Airway epithelial cell (primary cell): ENCODE data around the gene USH2A. TPM values are rescaled to one million over a fixed set of nuclear protein-coding genes. Genes with fewer than 3 reads are reported as not detected.

Experiments used
- total RNA-seq: library from RNA; depleted of rRNA; stranded (reverse); fragments of >200 nt; gene quantifications from 2 replicates; pipeline ENCODE4 v1.2.3, GENCODE V29; 2015

USH2A gene, protein sequence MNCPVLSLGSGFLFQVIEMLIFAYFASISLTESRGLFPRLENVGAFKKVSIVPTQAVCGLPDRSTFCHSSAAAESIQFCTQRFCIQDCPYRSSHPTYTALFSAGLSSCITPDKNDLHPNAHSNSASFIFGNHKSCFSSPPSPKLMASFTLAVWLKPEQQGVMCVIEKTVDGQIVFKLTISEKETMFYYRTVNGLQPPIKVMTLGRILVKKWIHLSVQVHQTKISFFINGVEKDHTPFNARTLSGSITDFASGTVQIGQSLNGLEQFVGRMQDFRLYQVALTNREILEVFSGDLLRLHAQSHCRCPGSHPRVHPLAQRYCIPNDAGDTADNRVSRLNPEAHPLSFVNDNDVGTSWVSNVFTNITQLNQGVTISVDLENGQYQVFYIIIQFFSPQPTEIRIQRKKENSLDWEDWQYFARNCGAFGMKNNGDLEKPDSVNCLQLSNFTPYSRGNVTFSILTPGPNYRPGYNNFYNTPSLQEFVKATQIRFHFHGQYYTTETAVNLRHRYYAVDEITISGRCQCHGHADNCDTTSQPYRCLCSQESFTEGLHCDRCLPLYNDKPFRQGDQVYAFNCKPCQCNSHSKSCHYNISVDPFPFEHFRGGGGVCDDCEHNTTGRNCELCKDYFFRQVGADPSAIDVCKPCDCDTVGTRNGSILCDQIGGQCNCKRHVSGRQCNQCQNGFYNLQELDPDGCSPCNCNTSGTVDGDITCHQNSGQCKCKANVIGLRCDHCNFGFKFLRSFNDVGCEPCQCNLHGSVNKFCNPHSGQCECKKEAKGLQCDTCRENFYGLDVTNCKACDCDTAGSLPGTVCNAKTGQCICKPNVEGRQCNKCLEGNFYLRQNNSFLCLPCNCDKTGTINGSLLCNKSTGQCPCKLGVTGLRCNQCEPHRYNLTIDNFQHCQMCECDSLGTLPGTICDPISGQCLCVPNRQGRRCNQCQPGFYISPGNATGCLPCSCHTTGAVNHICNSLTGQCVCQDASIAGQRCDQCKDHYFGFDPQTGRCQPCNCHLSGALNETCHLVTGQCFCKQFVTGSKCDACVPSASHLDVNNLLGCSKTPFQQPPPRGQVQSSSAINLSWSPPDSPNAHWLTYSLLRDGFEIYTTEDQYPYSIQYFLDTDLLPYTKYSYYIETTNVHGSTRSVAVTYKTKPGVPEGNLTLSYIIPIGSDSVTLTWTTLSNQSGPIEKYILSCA (N-terminal part only)
- not detected in 2 replicates for total RNA-seq

DNA sequence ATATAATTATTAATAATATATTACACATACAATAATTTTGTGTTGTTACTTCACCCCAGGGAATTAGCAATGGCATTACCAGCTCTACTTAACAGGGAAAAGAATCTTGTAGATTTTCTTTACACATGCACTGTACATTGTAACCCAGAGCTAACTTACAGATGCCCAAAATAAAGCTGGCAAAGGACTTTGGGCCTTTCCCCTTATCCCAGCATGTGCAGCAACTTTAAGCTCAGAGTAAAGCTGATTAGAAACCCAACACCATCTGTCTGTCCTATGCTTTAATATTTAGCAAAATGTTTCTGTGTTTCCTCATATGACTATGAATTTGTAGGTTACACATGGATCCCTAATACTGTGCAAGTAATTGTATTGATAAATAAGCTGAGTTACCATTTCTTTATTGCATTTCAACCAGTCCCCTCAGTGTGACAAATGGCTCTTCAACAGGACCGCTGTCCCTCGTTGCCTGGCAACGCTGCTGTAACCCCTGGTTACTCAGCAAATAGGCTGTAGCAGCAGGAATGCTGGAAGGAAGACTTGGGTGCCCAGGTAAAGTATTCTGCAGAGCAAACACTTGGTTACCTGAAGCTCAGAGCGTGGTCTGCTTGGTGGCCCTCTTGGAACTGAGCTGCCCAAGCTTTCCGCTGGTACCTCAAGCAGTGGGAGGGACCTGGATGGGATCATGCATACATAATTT lies at the start of gene USH2A:
USH2A (minus strand) TSS at position 628 of the 700 bp plus-strand sequence. CDS start 1,112 bp downstream, outside the sequence.

